K562 (cell line): ENCODE measurements around the gene B3GLCT. TPM values are rescaled to one million over a fixed set of nuclear protein-coding genes. Genes with fewer than 3 reads are reported as not detected.

Source experiments
- CTCF ChIP-seq, 3 experiments: IDR thresholded peaks in 2 of 3; conservative IDR thresholded peaks in 1 of 3; 2 replicates each; pipeline ENCODE4 v1.5.1; 2011 to 2012; ENCODE audit warnings: low read length in 3 of 3, mild to moderate bottlenecking in 3 of 3, control low read depth in 2 of 3, improper control_type of control experiment in 1 of 3, inconsistent platforms in 1 of 3, low read depth in 1 of 3, mixed read lengths in 1 of 3, moderate library complexity in 1 of 3; ENCODE audit not compliant: insufficient read depth in 2 of 3
- DEAF1 ChIP-seq: fragments of 450-650 bp; formaldehyde crosslinking; IDR thresholded peaks from 2 replicates; pipeline ENCODE4 v1.4.0; 2020; ENCODE audit warnings: mild to moderate bottlenecking, moderate library complexity
- ZNF407 ChIP-seq: fragments of 450-650 bp; IDR thresholded peaks from 2 replicates; pipeline ENCODE4 v1.6.1; 2016; ENCODE audit warnings: low read depth
- polyA plus RNA-seq, 8 experiments: library from polyadenylated mRNA; depleted of rRNA in 4 of 8; stranded (reverse) in 5 of 8; unstranded in 3 of 8; fragments of >200 nt; fragmentation: Nextera tagmentation in 2 of 8; fragmentation: Illumina TruSeq in 1 of 8; extraction: Ambion mirVana in 2 of 8; extraction: Trizol in 1 of 8; gene quantifications; 2 replicates each; pipeline versions ENCODE4 v1.2.1 to v1.2.3, GENCODE V29; 2011 to 2014; ENCODE audit warnings: inconsistent platforms in 1 of 8, missing spikeins in 1 of 8
- total RNA-seq, 7 experiments: library from RNA; depleted of rRNA in 6 of 7; stranded (reverse); fragments of >200 nt in 6 of 7; fragmentation: Illumina TruSeq in 2 of 7; extraction: Trizol in 2 of 7; gene quantifications; 2 replicates each; pipeline versions ENCODE4 v1.2.1 to v1.2.3, GENCODE V29; 2011 to 2021; ENCODE audit warnings: low replicate concordance in 1 of 7

The B3GLCT gene
- total and polyA plus RNA-seq, 9 of the 15 experiments (the other 6 are each of a cell fraction or from before 2014, with no cell fraction given) = 1.1 to 5.1 (median 2.9) TPM

- TF ChIP-seq ZNF407 = no peak
- TF ChIP-seq CTCF (IDR thresholded peaks at IDR 0.05 in 2 of 3, conservative IDR thresholded peaks at IDR 0.05 in 1 of 3; ENCODE audit: insufficient read depth in 2 of 3, low read depth in 1 of 3, low read length in 3 of 3) = peak; percentile 36 to 63 (median 49); a peak in 5 of 6 replicates
- 0 out of 2 replicates have a peak, but pooled peaks have one; percentile 8 for TF ChIP-seq DEAF1 (CRISPR knock-in tag)
Observed at GRCh38 chr13:31236211-31236786, 36.5 kb downstream of the B3GLCT start (continued).
